ENCODE results near the gene SCUBE1. TPM values are rescaled to one million over a fixed set of nuclear protein-coding genes. Genes with fewer than 3 reads are reported as not detected.
A peak's percentile ranks its signal among the peaks of the same experiment; 100 is the strongest.

Gene SCUBE1
- total and polyA plus RNA-seq, 2 experiments from 2014 or later: 0.81 to 3.2 TPM

- Histone ChIP-seq H3K4me1 (ENCODE audit: insufficient read depth) (no peaks in the 10 kb centered on the region), H3F3A (replicated peaks; ENCODE audit: low read depth) (no peaks in the 10 kb centered on the region), H3K4me3 (no peak overlapping the region), H3K27me3 (ENCODE audit: insufficient read depth) (no peaks in the 10 kb centered on the region), H3K9me2 (ENCODE audit: insufficient read depth) (no peaks in the 10 kb centered on the region), H3K27ac (ENCODE audit: low read depth) (no peak overlapping the region), H4K20me1 (replicated peaks; ENCODE audit: insufficient read depth) (no peaks in the 10 kb centered on the region), H3K36me3 (ENCODE audit: insufficient read depth) (no peaks in the 10 kb centered on the region), H3K79me2 (replicated peaks; ENCODE audit: insufficient read depth) (no peaks in the 10 kb centered on the region), H3K4me2 (no peak overlapping the region), H2AFZ (no peak overlapping the region)
- H3K36me3 Mint-ChIP-seq (ENCODE audit: low read depth): no peaks in the 10 kb centered on the region; the same call in 2 of the 3 replicates
- ATAC-seq: no peak
- no peaks in the 10 kb centered on the region; the same call in 2 of the 3 replicates for H3K9me3 Mint-ChIP-seq
- no peak for DNase-seq (ENCODE audit: low spot score)
- H3K4me1 Mint-ChIP-seq: peaks cover 18% of the 10 kb centered on the region
- peaks cover 5% of the 10 kb centered on the region for H3K27me3 Mint-ChIP-seq (ENCODE audit: insufficient read depth, low read depth, poor library complexity)
- TF ChIP-seq CTCF (conservative IDR thresholded peaks at IDR 0.05; ENCODE audit: low read depth in 2 of 2) (no peak), JUNB (IDR thresholded peaks at IDR 0.05; ENCODE audit: unreplicated experiment) (no peak), ETS1 (IDR thresholded peaks at IDR 0.05) (no peak), EZH2phosphoT487 (IDR thresholded peaks at IDR 0.05; ENCODE audit: unreplicated experiment) (no peak), CREB1 (CRISPR knock-in tag; IDR thresholded peaks at IDR 0.05; ENCODE audit: low read depth) (no peak), EZH2 (IDR thresholded peaks at IDR 0.05; ENCODE audit: low read depth, unreplicated experiment) (no peak), STAT1 (IDR thresholded peaks at IDR 0.05; ENCODE audit: unreplicated experiment) (no peak), POLR2AphosphoS5 (IDR thresholded peaks at IDR 0.05; ENCODE audit: low read depth) (no peak), ZNF462 (CRISPR knock-in tag; IDR thresholded peaks at IDR 0.05) (no peak), ZNF114 (CRISPR knock-in tag; IDR thresholded peaks at IDR 0.05) (no peak), NANOG (IDR thresholded peaks at IDR 0.05; ENCODE audit: borderline replicate concordance) (no peak), ZNF331 (CRISPR knock-in tag; IDR thresholded peaks at IDR 0.05; ENCODE audit: low read depth) (no peak)
- TF ChIP-seq, protein P1, sequence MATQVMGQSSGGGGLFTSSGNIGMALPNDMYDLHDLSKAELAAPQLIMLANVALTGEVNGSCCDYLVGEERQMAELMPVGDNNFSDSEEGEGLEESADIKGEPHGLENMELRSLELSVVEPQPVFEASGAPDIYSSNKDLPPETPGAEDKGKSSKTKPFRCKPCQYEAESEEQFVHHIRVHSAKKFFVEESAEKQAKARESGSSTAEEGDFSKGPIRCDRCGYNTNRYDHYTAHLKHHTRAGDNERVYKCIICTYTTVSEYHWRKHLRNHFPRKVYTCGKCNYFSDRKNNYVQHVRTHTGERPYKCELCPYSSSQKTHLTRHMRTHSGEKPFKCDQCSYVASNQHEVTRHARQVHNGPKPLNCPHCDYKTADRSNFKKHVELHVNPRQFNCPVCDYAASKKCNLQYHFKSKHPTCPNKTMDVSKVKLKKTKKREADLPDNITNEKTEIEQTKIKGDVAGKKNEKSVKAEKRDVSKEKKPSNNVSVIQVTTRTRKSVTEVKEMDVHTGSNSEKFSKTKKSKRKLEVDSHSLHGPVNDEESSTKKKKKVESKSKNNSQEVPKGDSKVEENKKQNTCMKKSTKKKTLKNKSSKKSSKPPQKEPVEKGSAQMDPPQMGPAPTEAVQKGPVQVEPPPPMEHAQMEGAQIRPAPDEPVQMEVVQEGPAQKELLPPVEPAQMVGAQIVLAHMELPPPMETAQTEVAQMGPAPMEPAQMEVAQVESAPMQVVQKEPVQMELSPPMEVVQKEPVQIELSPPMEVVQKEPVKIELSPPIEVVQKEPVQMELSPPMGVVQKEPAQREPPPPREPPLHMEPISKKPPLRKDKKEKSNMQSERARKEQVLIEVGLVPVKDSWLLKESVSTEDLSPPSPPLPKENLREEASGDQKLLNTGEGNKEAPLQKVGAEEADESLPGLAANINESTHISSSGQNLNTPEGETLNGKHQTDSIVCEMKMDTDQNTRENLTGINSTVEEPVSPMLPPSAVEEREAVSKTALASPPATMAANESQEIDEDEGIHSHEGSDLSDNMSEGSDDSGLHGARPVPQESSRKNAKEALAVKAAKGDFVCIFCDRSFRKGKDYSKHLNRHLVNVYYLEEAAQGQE (IDR thresholded peaks at IDR 0.05; ENCODE audit: unreplicated experiment): no peak
- no peak overlapping the region for H3K4me3 Mint-ChIP-seq
- H3K27ac Mint-ChIP-seq: peak overlapping the region; percentile 32; the same call in 1 of the 2 replicates
Observed at GRCh38 chr22:43310311-43310710, 32.9 kb downstream of the SCUBE1 start.
